ENCODE results near the gene ELN. TPM values are rescaled to one million over a fixed set of nuclear protein-coding genes. Genes with fewer than 3 reads are reported as not detected.

Gene ELN
- total and polyA plus RNA-seq, 2 donors (not counting 1 experiment from before 2014, with no cell fraction given) = not detected

DNA sequence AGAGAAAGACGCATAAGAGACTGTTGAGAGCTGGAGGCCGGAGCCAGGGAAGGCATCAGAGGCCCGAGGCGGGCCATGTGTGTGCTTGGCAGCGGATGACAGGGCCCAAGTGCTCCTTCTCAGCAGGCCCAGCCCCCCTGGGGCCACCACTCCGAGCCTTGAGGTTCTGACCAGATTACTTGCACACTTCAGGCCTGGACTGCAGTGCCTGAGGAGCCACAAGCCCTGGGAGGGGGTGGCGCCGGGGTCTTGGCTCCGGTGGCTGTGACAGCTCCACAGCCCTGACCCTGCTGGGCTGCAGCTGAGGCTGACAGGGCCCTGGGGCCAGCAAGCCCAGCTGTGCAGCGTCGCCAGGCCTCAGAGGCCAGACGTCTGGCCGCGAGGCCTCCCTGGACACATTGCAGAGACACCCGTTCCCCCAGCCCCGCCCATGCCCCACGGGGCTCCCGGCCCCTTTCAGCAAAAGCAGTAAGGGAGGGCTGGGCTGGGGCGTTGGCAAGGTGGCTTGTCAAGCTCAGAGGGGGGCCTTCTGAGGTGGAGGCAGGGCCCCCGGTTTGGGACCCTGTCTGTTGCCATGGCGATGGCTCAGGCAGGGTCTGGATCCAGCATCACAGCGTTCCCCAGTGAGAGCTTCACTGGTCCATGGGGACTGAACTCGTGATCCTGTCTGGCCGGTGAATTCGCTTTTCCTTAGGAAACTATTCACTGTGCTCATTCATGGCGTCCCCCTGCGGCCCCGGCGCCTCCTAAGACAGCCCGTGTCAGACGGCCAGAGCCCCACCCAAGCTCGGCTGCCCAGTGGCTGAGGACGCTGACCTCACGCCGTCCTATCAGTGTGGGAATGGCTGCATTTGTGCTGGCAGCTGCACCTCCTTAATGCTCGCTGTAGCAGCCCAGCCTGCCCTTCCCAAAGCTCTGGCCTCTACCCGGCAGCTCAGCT is 5.7 kb downstream of the ELN start:
- WGBS (ENCODE audit: insufficient coverage) = 91% methylated on average over 37 of the region's 37 CpGs
- H3K9me3 ChIP-seq (ENCODE audit: control extremely low read depth in 1 of 3, control insufficient read depth in 2 of 3, insufficient read depth in 1 of 3, low read length in 2 of 3) = no peaks in the 10 kb centered on the region
- H3K9me3 Mint-ChIP-seq (ENCODE audit: insufficient read depth) = no peaks in the 10 kb centered on the region

More for the DNA sequence above, 5.7 kb downstream of the ELN start:
- H3K4me3 ChIP-seq (ENCODE audit: control extremely low read depth in 1 of 5, extremely low read depth in 1 of 5, insufficient read depth in 1 of 5, low read depth in 2 of 5, low read length in 4 of 5) = no peak overlapping the region
- no peak overlapping the region for H3K27ac Mint-ChIP-seq
- H3K4me1 ChIP-seq (ENCODE audit: control insufficient read depth in 2 of 2, insufficient read depth in 2 of 2, low read length in 2 of 2) = peaks cover 6 to 9% of the 10 kb centered on the region in 2 donors
- no peaks in the 10 kb centered on the region for H3K79me2 ChIP-seq (ENCODE audit: control insufficient read depth, insufficient read depth, low read length)
- peaks cover 35% of the 10 kb centered on the region for H3K27me3 Mint-ChIP-seq
- ATAC-seq (ENCODE audit: low read depth) = no peak
- peaks cover 0 to 24% (median 10%) of the 10 kb centered on the region in 4 experiments for H3K27me3 ChIP-seq (replicated peaks in 1 of 4; ENCODE audit: control extremely low read depth in 1 of 4, control insufficient read depth in 3 of 4, insufficient read depth in 4 of 4, low read length in 3 of 4)
- H3K9ac ChIP-seq (ENCODE audit: low read length) = no peak overlapping the region
- intact Hi-C loops (cut with micrococcal nuclease) = no loop called here
- H4K20me1 ChIP-seq (ENCODE audit: control insufficient read depth, insufficient read depth, low read length, poor library complexity, severe bottlenecking) = no peaks in the 10 kb centered on the region
- no peak for TF ChIP-seq EZH2 (IDR thresholded peaks at IDR 0.05; ENCODE audit: borderline replicate concordance, insufficient read depth, low read depth, low read length, poor library complexity, severe bottlenecking)
- TF ChIP-seq, protein P1, sequence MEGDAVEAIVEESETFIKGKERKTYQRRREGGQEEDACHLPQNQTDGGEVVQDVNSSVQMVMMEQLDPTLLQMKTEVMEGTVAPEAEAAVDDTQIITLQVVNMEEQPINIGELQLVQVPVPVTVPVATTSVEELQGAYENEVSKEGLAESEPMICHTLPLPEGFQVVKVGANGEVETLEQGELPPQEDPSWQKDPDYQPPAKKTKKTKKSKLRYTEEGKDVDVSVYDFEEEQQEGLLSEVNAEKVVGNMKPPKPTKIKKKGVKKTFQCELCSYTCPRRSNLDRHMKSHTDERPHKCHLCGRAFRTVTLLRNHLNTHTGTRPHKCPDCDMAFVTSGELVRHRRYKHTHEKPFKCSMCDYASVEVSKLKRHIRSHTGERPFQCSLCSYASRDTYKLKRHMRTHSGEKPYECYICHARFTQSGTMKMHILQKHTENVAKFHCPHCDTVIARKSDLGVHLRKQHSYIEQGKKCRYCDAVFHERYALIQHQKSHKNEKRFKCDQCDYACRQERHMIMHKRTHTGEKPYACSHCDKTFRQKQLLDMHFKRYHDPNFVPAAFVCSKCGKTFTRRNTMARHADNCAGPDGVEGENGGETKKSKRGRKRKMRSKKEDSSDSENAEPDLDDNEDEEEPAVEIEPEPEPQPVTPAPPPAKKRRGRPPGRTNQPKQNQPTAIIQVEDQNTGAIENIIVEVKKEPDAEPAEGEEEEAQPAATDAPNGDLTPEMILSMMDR (IDR thresholded peaks at IDR 0.05) = no peak
- no peak overlapping the region for H3K27ac ChIP-seq (ENCODE audit: low read length in 2 of 2)
- ChIA-PET POLR2A (no interaction called here), CTCF (interaction anchor here (1.2 kb wide), 1 partner anchor 367 kb away, joined by 4 read pairs; no protein-coding TSS in a partner anchor)
- no peak overlapping the region for H3K4me3 Mint-ChIP-seq
- DNase-seq = no peak
- H3K36me3 ChIP-seq (replicated peaks in 1 of 2; ENCODE audit: control extremely low read depth in 1 of 2, control insufficient read depth in 1 of 2, extremely low read depth in 1 of 2, insufficient read depth in 2 of 2, low read length in 1 of 2) = no peaks in the 10 kb centered on the region
- peaks cover 4% of the 10 kb centered on the region for H3K4me1 Mint-ChIP-seq
- H3K4me2 ChIP-seq (replicated peaks; ENCODE audit: low read depth, low read length, poor library complexity, severe bottlenecking) = no peak overlapping the region
- H2AFZ ChIP-seq (ENCODE audit: insufficient read depth, low read depth, low read length, poor library complexity, severe bottlenecking) = no peak overlapping the region
